Common myeloid progenitor, CD34-positive (primary cell): ENCODE results near the gene DEFB132.
"Not testable (repeated sequence)": the region's sequence is repeated elsewhere in the genome, so short reads cannot be mapped to it uniquely, and the experiment has no call there.

Experiments
- CTCF ChIA-PET: fragments of 350-600 bp; sonication (Branson Sonifier 250); formaldehyde crosslinking; loops from one replicate; lab custom pipeline; 2021; ENCODE audit warnings: antibody characterized with exemption; lab: Charles Lee
- POLR2A ChIA-PET: fragments of 350-600 bp; sonication (Branson Sonifier 250); formaldehyde crosslinking; loops from one replicate; lab custom pipeline; 2021; ENCODE audit warnings: antibody characterized with exemption; lab: Charles Lee
- DNase-seq, 3 donors: peaks; one replicate each; pipeline versions ENCODE4 v3.0.0 to v3.0.0-alpha.2; 2013
- H3K27ac ChIP-seq, 2 experiments: 1 replicate in 1 of 2; 2 replicates in 1 of 2; pipeline ENCODE4 v1.7.0; 2013; ENCODE audit warnings: inconsistent platforms in 2 of 2, low read length in 2 of 2, mild to moderate bottlenecking in 2 of 2, low read depth in 1 of 2, moderate library complexity in 1 of 2; ENCODE audit not compliant: severe bottlenecking in 2 of 2, insufficient read depth in 1 of 2, poor library complexity in 1 of 2
- H3K27me3 ChIP-seq, 5 experiments: replicated peaks in 2 of 5; 1 replicate in 3 of 5; 2 replicates in 2 of 5; pipeline versions ENCODE4 v1.6.1 to v1.7.0; 2013; ENCODE audit warnings: low read length in 4 of 5, mild to moderate bottlenecking in 2 of 5, moderate library complexity in 2 of 5, inconsistent platforms in 1 of 5; ENCODE audit not compliant: insufficient read depth in 5 of 5, control insufficient read depth in 4 of 5
- H3K36me3 ChIP-seq, 4 experiments: 1 replicate in 2 of 4; 2 replicates in 2 of 4; pipeline versions ENCODE4 v1.6.1 to v1.7.0; 2013; ENCODE audit warnings: low read length in 3 of 4, control low read depth in 1 of 4, mild to moderate bottlenecking in 1 of 4; ENCODE audit not compliant: control insufficient read depth in 4 of 4, insufficient read depth in 4 of 4
- H3K4me1 ChIP-seq, 4 experiments: 1 replicate in 3 of 4; 2 replicates in 1 of 4; pipeline versions ENCODE4 v1.6.1 to v1.7.1; 2013; ENCODE audit warnings: low read length in 3 of 4, mild to moderate bottlenecking in 3 of 4, control low read depth in 1 of 4, inconsistent platforms in 1 of 4, moderate library complexity in 1 of 4; ENCODE audit not compliant: control insufficient read depth in 4 of 4, insufficient read depth in 4 of 4; ENCODE audit errors: control extremely low read depth in 1 of 4
- H3K4me3 ChIP-seq, 7 experiments: 1 replicate in 4 of 7; 2 replicates in 3 of 7; pipeline versions ENCODE4 v1.5.1 to v1.7.0; 2013; ENCODE audit warnings: mild to moderate bottlenecking in 7 of 7, low read length in 6 of 7, moderate library complexity in 6 of 7, inconsistent platforms in 2 of 7, low read depth in 2 of 7, control low read depth in 1 of 7; ENCODE audit not compliant: insufficient read depth in 4 of 7, control insufficient read depth in 1 of 7; ENCODE audit errors: extremely low read depth in 1 of 7
- H3K9me3 ChIP-seq, 5 experiments: 1 replicate in 4 of 5; 2 replicates in 1 of 5; pipeline versions ENCODE4 v1.6.1 to v1.7.1; 2013; ENCODE audit warnings: low read length in 4 of 5, mild to moderate bottlenecking in 2 of 5, inconsistent platforms in 1 of 5, low read depth in 1 of 5, moderate library complexity in 1 of 5; ENCODE audit not compliant: control insufficient read depth in 4 of 5, insufficient read depth in 2 of 5; ENCODE audit errors: control extremely low read depth in 1 of 5
- WGBS: methylation state at CpG from one replicate; pipeline ENCODE4 v1.1.5; 2013; ENCODE audit not compliant: insufficient coverage; 5-methylcytosine and 5-hydroxymethylcytosine counted together

The DEFB132 gene

GRCh38 chr20:237489-237888, 20.0 kb upstream of the DEFB132 start:
- Histone ChIP-seq H3K27me3 (no peaks in the 10 kb centered on the region), H3K27ac (peak overlapping the region; percentile 10 to 50), H3K4me3 (peak overlapping the region in 6 of 7 experiments; percentile 16 to 74 (median 54)), H3K36me3 (no peaks in the 10 kb centered on the region), H3K4me1 (peaks cover 6 to 22% (median 16%) of the 10 kb centered on the region in 4 experiments), H3K9me3 (no peaks in the 10 kb centered on the region)
- peak; percentile 67 to 93 (median 88) for DNase-seq
- ChIA-PET CTCF (interaction anchor here (0.7 to 6.1 kb wide), 6 partner anchors 10 to 94 kb away, joined by 3 to 27 read pairs (median 5); partner anchors contain the start of gene DEFB132), POLR2A (interaction anchor here (0.9 to 1.0 kb wide), 2 partner anchors 15 to 25 kb away, joined by 3 to 5 read pairs; no protein-coding TSS in a partner anchor)
- 0% methylated on average over 3 of the region's 4 CpGs for WGBS

- Histone ChIP-seq H3K9me3 (no peaks in the 10 kb centered on the region), H3K36me3 (no peaks in the 10 kb centered on the region), H3K27ac (peak overlapping the region; percentile 10 to 50), H3K27me3 (no peaks in the 10 kb centered on the region), H3K4me3 (peak overlapping the region in 6 of 7 experiments; percentile 16 to 74 (median 54)), H3K4me1 (peaks cover 6 to 22% (median 16%) of the 10 kb centered on the region in 4 experiments)
- ChIA-PET CTCF (interaction anchor here (0.7 to 6.1 kb wide), 8 partner anchors 9 to 93 kb away, joined by 3 to 27 read pairs (median 3); partner anchors contain the start of gene DEFB132), POLR2A (interaction anchor here (0.9 to 1.0 kb wide), 2 partner anchors 15 to 24 kb away, joined by 3 to 5 read pairs; no protein-coding TSS in a partner anchor)
- WGBS = 70% methylated on average over 2 of the region's 3 CpGs
- DNase-seq = peak in 2 of 3 donors; percentile 80 to 88
These were observed 19.6 kb upstream of the DEFB132 start for GRCh38 chr20:237929-238328.

- WGBS = 90% methylated on average over 2 of the region's 2 CpGs
- Histone ChIP-seq H3K4me3 (no peak overlapping the region), H3K27me3 (no peaks in the 10 kb centered on the region), H3K36me3 (no peaks in the 10 kb centered on the region), H3K4me1 (peaks cover 2 to 5% (median 4%) of the 10 kb centered on the region in 4 experiments), H3K27ac (no peak overlapping the region), H3K9me3 (peaks cover 0 to 4% (median 0%) of the 10 kb centered on the region in 5 experiments)
- ChIA-PET CTCF (interaction anchor here (1.1 to 6.1 kb wide), 5 partner anchors 13 to 88 kb away, joined by 3 to 27 read pairs (median 4); no protein-coding TSS in a partner anchor), POLR2A (no interaction called here)
- no peak for DNase-seq
These were observed 14.6 kb upstream of the DEFB132 start for GRCh38 chr20:242905-243304.

GRCh38 chr20:251354-251753, 6.2 kb upstream of the DEFB132 start:
- WGBS = 0% methylated on average over 1 of the region's 2 CpGs
- Histone ChIP-seq H3K27me3 (no peaks in the 10 kb centered on the region), H3K4me3 (no peak overlapping the region), H3K4me1 (peaks cover 0 to 5% (median 2%) of the 10 kb centered on the region in 4 experiments), H3K27ac (no peak overlapping the region), H3K36me3 (no peaks in the 10 kb centered on the region), H3K9me3 (peaks cover 0 to 4% (median 0%) of the 10 kb centered on the region in 5 experiments)
- ChIA-PET POLR2A (no interaction called here), CTCF (no interaction called here)
- DNase-seq = peak in 2 of 3 donors; percentile 4 to 19

- H3K27me3 ChIP-seq = no peaks in the 10 kb centered on the region
- no peaks in the 10 kb centered on the region for H3K36me3 ChIP-seq
- H3K9me3 ChIP-seq = no peaks in the 10 kb centered on the region
- ChIA-PET POLR2A (no interaction called here), CTCF (interaction anchor here (0.9 to 1.4 kb wide), 2 partner anchors 12 to 26 kb away, joined by 4 read pairs; partner anchors contain the start of gene DEFB129)
- no peak for DNase-seq
- peaks cover 0 to 5% (median 2%) of the 10 kb centered on the region in 4 experiments for H3K4me1 ChIP-seq
- no peak overlapping the region for H3K27ac ChIP-seq
- 100% methylated on average over 1 of the region's 2 CpGs for WGBS
- H3K4me3 ChIP-seq = no peak overlapping the region
These were observed 4.7 kb upstream of the DEFB132 start for GRCh38 chr20:252801-253200.

GRCh38 chr20:253447-253846, 4.1 kb upstream of the DEFB132 start:
- H3K4me1 ChIP-seq, POLR2A ChIA-PET: not testable (repeated sequence)

GRCh38 chr20:258269-258858, 840 bp downstream of the DEFB132 start:
- POLR2A ChIA-PET = interaction anchor here (0.8 kb wide), 1 partner anchor 18 kb away, joined by 3 read pairs; no protein-coding TSS in a partner anchor

More at GRCh38 chr20:253447-253846, 4.1 kb upstream of the DEFB132 start:
- not testable (repeated sequence) for DNase-seq, H3K27ac ChIP-seq, H3K9me3 ChIP-seq, H3K4me3 ChIP-seq, H3K36me3 ChIP-seq, H3K27me3 ChIP-seq
- WGBS = 82% methylated on average over 2 of the region's 6 CpGs
- CTCF ChIA-PET = interaction anchor here (0.9 to 1.4 kb wide), 2 partner anchors 12 to 27 kb away, joined by 4 read pairs; partner anchors contain the start of gene DEFB129

More at GRCh38 chr20:258269-258858, 840 bp downstream of the DEFB132 start:
- CTCF ChIA-PET = interaction anchor here (0.6 to 4.0 kb wide), 13 partner anchors 8 to 76 kb away, joined by 3 to 24 read pairs (median 4); partner anchors contain the start of gene DEFB129
- peak in 2 of 3 donors; percentile 40 for DNase-seq
- Histone ChIP-seq H3K36me3 (no peaks in the 10 kb centered on the region), H3K27ac (no peak overlapping the region), H3K9me3 (no peaks in the 10 kb centered on the region), H3K4me3 (no peak overlapping the region), H3K4me1 (peaks cover 0 to 11% (median 0%) of the 10 kb centered on the region in 4 experiments), H3K27me3 (no peaks in the 10 kb centered on the region)
- 62% methylated on average over 3 of the region's 4 CpGs for WGBS
